Measurements from ENCODE around the gene ALS2CL.

ALS2CL gene

GRCh38 chr3:46629551-46630517, 63.6 kb downstream of the ALS2CL start:
- peak; percentile 63 for DNase-seq (ENCODE audit: low read depth)

GRCh38 chr3:46628901-46629369, 64.5 kb downstream of the ALS2CL start:
- no peak for DNase-seq (ENCODE audit: low read depth)

GRCh38 chr3:46627078-46627477, 66.4 kb downstream of the ALS2CL start:
- DNase-seq (ENCODE audit: low read depth) = no peak

DNA sequence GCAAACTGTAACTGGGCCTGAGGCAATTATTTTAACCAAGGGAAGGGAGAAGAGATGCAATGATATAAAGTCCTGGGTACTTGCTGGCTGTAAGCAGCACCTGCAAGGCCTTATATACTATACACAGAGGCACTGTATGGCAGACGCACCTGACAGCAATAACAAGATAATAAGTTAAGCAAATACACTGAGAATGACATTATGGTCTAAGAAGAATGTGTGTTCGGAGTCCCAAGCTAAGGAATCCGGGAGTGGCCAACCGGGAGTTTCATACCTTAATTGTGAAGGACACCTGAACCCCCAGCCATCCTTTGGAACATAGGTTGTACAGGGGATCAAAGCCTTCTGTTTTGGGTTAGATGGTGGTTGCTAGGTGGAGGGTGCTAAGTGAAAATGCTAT, 67.4 kb downstream of the ALS2CL start:
- no peak for DNase-seq (ENCODE audit: low read depth)

- DNase-seq (ENCODE audit: low read depth) = no peak
These were observed 68.4 kb downstream of the ALS2CL start for GRCh38 chr3:46624975-46625490.

GRCh38 chr3:46624533-46624932, 68.9 kb downstream of the ALS2CL start:
- no peak for DNase-seq (ENCODE audit: low read depth)

- no peak for DNase-seq (ENCODE audit: low read depth)
These were observed 73.4 kb downstream of the ALS2CL start for GRCh38 chr3:46619845-46620778.

All from activated gamma-delta T cell treated with anti-CD3 and anti-CD28 coated beads, Interleukin-2, amount 50 U/mL, for 16 hours (primary cell).